ENCODE results near the gene CFDP1. TPM values are rescaled to one million over a fixed set of nuclear protein-coding genes. Genes with fewer than 3 reads are reported as not detected.

CFDP1 gene
- total and polyA plus RNA-seq, 10 donors: 56.1 to 222 (median 108) TPM

DNA sequence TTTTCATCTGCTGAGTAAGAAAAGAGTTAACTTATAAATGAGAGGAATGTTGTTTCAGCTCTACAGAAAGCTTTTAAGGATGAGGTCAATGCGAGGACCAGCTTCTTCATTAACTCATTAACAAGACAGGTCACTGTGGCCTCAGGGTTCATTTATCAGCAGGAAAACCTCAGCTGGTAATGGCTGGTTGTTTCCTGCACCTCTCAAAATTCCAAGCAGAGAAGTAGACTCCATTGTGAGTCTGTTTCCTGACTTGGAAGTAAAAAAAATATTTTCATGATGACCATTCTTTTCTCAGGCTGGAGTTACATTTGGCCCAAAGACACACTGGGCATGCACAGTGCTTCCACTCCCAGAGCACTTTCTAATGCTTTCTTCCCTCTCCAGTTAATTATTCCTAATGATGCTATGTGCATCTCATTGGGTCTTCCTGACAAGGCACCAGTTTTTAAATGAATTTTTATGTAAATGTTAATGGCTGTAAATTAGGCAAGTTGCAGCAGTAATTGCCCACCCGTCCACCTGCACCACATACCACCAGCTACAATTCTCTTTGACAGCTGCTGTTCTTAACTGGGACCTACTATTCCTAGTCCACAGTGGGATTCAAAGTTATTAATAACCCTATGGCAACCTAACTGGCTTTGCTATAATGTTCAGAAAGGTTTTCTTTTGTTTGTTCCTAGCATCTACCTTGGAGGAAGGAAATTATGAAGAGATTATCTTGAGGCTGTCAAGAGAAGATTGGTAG is 92.4 kb downstream of the CFDP1 start:
- Histone ChIP-seq H3K36me3 (peaks cover 0 to 14% (median 0%) of the 10 kb centered on the region in 6 donors), H3K4me1 (peaks cover 0 to 32% (median 10%) of the 10 kb centered on the region in 6 donors), H3K4me3 (no peak overlapping the region), H3K9me3 (no peaks in the 10 kb centered on the region), H3K27ac (peak overlapping the region in 5 of 8 donors; percentile 19 to 48 (median 29)), H3K27me3 (replicated peaks in 1 of 7) (peaks cover 0 to 22% (median 0%) of the 10 kb centered on the region in 7 donors)
- intact Hi-C loops (cut with DNase I; ENCODE audit: low total_unique reads): no loop called here
- WGBS, 5 donors: 65 to 82% (median 78%) methylated on average over 2 of the region's 2 CpGs
- TF ChIP-seq, protein P1, sequence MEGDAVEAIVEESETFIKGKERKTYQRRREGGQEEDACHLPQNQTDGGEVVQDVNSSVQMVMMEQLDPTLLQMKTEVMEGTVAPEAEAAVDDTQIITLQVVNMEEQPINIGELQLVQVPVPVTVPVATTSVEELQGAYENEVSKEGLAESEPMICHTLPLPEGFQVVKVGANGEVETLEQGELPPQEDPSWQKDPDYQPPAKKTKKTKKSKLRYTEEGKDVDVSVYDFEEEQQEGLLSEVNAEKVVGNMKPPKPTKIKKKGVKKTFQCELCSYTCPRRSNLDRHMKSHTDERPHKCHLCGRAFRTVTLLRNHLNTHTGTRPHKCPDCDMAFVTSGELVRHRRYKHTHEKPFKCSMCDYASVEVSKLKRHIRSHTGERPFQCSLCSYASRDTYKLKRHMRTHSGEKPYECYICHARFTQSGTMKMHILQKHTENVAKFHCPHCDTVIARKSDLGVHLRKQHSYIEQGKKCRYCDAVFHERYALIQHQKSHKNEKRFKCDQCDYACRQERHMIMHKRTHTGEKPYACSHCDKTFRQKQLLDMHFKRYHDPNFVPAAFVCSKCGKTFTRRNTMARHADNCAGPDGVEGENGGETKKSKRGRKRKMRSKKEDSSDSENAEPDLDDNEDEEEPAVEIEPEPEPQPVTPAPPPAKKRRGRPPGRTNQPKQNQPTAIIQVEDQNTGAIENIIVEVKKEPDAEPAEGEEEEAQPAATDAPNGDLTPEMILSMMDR (IDR thresholded peaks at IDR 0.05 in 8 of 11, conservative IDR thresholded peaks at IDR 0.05 in 3 of 11): no peak
- peak in 1 of 3 donors; percentile 47 for TF ChIP-seq POLR2AphosphoS5 (IDR thresholded peaks at IDR 0.05)
- no peak for DNase-seq

DNA sequence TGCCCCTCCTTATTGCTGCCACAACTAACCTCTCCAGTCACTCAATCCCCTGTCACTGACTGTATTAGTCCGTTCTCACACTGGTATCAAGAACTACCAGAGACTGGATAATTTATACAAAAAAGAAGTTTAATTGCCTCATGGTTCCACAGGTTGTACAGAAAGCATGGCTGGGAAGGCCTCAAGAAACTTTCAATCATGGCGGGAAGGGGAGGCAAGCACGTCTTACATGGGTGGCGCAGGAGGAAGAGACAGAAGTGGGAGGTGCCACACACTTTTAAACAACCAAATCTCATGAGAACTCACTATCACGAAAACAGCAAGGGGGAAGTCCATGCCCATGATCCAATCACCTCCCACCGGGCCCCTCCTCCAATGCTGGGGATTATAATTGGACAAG is 95.9 kb downstream of the CFDP1 start:
- WGBS, 5 donors: 94 to 96% (median 95%) methylated on average over 6 of the region's 6 CpGs
- H3K4me1 ChIP-seq: peaks cover 10 to 49% (median 23%) of the 10 kb centered on the region in 6 donors
- H3K4me3 ChIP-seq: no peak overlapping the region
- no peak overlapping the region for H3K27ac ChIP-seq
- DNase-seq: no peak
- no peaks in the 10 kb centered on the region for H3K9me3 ChIP-seq
- H3K27me3 ChIP-seq (replicated peaks in 1 of 7): peaks cover 0 to 31% (median 0%) of the 10 kb centered on the region in 7 donors
- intact Hi-C loops (cut with DNase I; ENCODE audit: low total_unique reads): no loop called here
- H3K36me3 ChIP-seq: peaks cover 0 to 5% (median 0%) of the 10 kb centered on the region in 6 donors
- TF ChIP-seq POLR2AphosphoS5 (IDR thresholded peaks at IDR 0.05): no peak
- TF ChIP-seq POLR2A (IDR thresholded peaks at IDR 0.05): no peak
- TF ChIP-seq, protein P1 (IDR thresholded peaks at IDR 0.05 in 8 of 11, conservative IDR thresholded peaks at IDR 0.05 in 3 of 11): no peak

DNA sequence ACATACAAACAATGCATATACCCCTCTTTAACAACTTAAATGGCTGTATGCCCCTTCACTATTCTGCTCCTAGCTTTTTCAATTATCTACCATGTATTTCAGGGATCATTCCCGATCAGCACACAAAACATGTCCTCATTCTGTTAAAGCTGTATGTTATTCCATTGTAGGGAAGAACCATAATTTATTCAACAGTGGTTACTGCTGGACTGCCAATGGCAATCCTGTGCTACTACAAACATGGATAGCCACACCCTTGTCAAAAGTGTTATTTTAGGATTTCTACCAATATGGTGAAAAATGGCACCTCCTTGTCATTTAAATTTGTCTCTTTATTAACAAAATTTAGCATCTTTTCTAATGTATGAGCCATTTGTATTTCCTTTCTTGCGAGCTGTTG is 96.8 kb downstream of the CFDP1 start:
- Histone ChIP-seq H3K4me1 (peaks cover 7 to 40% (median 16%) of the 10 kb centered on the region in 6 donors), H3K36me3 (peaks cover 0 to 5% (median 0%) of the 10 kb centered on the region in 6 donors), H3K27me3 (replicated peaks in 1 of 7) (peaks cover 0 to 37% (median 0%) of the 10 kb centered on the region in 7 donors), H3K27ac (no peak overlapping the region), H3K9me3 (no peaks in the 10 kb centered on the region), H3K4me3 (no peak overlapping the region)
- no peak for DNase-seq
- intact Hi-C loops (cut with DNase I; ENCODE audit: low total_unique reads): no loop called here
- TF ChIP-seq POLR2AphosphoS5 (IDR thresholded peaks at IDR 0.05): no peak
- TF ChIP-seq, protein P1 (IDR thresholded peaks at IDR 0.05 in 8 of 11, conservative IDR thresholded peaks at IDR 0.05 in 3 of 11): no peak
- no peak for TF ChIP-seq POLR2A (IDR thresholded peaks at IDR 0.05)
- 95 to 100% (median 100%) methylated on average over 2 of the region's 2 CpGs for WGBS, 5 donors

DNA sequence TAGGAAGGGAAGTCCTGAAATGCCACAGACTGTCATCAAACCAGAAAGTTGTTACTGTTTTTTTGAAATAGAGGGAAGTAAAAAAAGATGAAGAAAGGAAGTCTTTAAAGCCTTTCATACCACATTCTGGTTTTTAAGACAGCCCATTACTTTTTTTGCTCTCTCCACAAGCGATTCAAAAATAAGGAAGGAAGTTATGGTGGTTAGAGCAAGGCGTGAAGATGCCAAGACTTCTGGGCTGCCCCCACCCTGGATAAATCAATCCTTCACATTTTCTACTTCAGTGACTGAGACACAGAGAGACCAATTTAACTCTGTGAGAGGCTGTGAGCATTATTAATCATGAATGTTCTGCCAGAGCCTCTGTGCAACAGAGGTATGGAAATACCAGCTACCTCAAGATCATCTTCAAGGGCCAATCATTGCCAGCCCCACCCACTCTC is 99.6 kb downstream of the CFDP1 start:
- H3K27me3 ChIP-seq (replicated peaks in 1 of 7): peaks cover 0 to 37% (median 0%) of the 10 kb centered on the region in 7 donors
- 0 to 6% (median 5%) methylated on average over 2 of the region's 2 CpGs for WGBS, 5 donors
- H3K9me3 ChIP-seq: no peaks in the 10 kb centered on the region
- H3K4me3 ChIP-seq: no peak overlapping the region
- DNase-seq: no peak
- peaks cover 0 to 5% (median 0%) of the 10 kb centered on the region in 6 donors for H3K36me3 ChIP-seq
- TF ChIP-seq, protein P1 (IDR thresholded peaks at IDR 0.05 in 8 of 11, conservative IDR thresholded peaks at IDR 0.05 in 3 of 11): no peak
- TF ChIP-seq POLR2A (IDR thresholded peaks at IDR 0.05) (no peak), POLR2AphosphoS5 (IDR thresholded peaks at IDR 0.05) (no peak)
- intact Hi-C loops (cut with DNase I; ENCODE audit: low total_unique reads): no loop called here
- peak overlapping the region in 2 of 8 donors; percentile 4 to 26 for H3K27ac ChIP-seq
- peaks cover 7 to 24% (median 15%) of the 10 kb centered on the region in 6 donors for H3K4me1 ChIP-seq

Measured in spleen (tissue), 11 donors.